Osteocyte (in vitro differentiated cells): ENCODE results near the gene SLC4A5. TPM values are rescaled to one million over a fixed set of nuclear protein-coding genes. Genes with fewer than 3 reads are reported as not detected.

Experiments used
- DNase-seq: peaks from one replicate; pipeline ENCODE4 v3.0.0; 2021; ENCODE audit warnings: mixed read lengths; ENCODE audit not compliant: unreplicated experiment; ENCODE audit errors: extremely low spot score
- H3K27ac Mint-ChIP-seq: one replicate; pipeline ENCODE4 v1.8.0; 2021; ENCODE audit warnings: mild to moderate bottlenecking, mixed read lengths; ENCODE audit not compliant: unreplicated experiment
- H3K27me3 Mint-ChIP-seq: one replicate; pipeline ENCODE4 v1.8.0; 2021; ENCODE audit warnings: mixed read lengths; ENCODE audit not compliant: unreplicated experiment
- H3K36me3 Mint-ChIP-seq: one replicate; pipeline ENCODE4 v1.8.0; 2021; ENCODE audit warnings: mixed read lengths; ENCODE audit not compliant: unreplicated experiment
- H3K4me1 Mint-ChIP-seq: one replicate; pipeline ENCODE4 v1.8.0; 2021; ENCODE audit warnings: mixed read lengths; ENCODE audit not compliant: unreplicated experiment
- H3K4me3 Mint-ChIP-seq: one replicate; pipeline ENCODE4 v1.8.0; 2021; ENCODE audit warnings: mild to moderate bottlenecking, moderate library complexity, mixed read lengths; ENCODE audit not compliant: unreplicated experiment
- H3K9me3 Mint-ChIP-seq: one replicate; pipeline ENCODE4 v1.8.0; 2021; ENCODE audit warnings: mixed read lengths; ENCODE audit not compliant: unreplicated experiment
- CTCF ChIP-seq: fragments of 200-600 bp; sonication (generic); IDR thresholded peaks from 2 replicates; pipeline ENCODE4 v1.5.0; 2021; ENCODE audit warnings: antibody characterized with exemption, mild to moderate bottlenecking, moderate library complexity
- total RNA-seq: library from RNA; stranded (reverse); gene quantifications from 2 replicates; pipeline ENCODE4 v1.2.1, GENCODE V29; 2021

SLC4A5 gene
- total RNA-seq, 1 donor from 2014 or later = 1.6 TPM

DNA sequence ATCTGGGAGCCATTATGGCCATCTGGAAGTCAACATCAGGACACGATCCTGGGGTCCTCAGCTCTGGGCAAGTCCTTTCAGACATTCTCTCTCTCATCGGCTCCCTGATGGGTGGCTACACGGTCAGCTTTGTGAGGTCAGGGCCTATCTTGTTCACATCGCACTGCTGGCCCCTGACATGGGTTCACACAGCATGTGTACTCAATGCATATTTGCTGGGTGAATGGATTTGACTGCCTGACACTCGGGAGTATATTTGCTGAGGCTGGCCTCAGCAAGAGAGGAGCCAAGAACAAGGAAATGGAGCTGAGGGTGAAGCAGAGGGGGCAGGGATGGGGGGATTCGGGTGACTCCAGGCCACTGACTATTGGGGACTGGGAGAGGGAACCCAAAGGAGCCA is 50.5 kb downstream of the SLC4A5 start:
- Mint-ChIP-seq H3K27me3 (peaks cover 14% of the 10 kb centered on the region), H3K36me3 (no peaks in the 10 kb centered on the region), H3K4me1 (peaks cover 5% of the 10 kb centered on the region), H3K9me3 (no peaks in the 10 kb centered on the region), H3K4me3 (no peak overlapping the region), H3K27ac (no peak overlapping the region)
- DNase-seq = no peak
- no peak for TF ChIP-seq CTCF

DNA sequence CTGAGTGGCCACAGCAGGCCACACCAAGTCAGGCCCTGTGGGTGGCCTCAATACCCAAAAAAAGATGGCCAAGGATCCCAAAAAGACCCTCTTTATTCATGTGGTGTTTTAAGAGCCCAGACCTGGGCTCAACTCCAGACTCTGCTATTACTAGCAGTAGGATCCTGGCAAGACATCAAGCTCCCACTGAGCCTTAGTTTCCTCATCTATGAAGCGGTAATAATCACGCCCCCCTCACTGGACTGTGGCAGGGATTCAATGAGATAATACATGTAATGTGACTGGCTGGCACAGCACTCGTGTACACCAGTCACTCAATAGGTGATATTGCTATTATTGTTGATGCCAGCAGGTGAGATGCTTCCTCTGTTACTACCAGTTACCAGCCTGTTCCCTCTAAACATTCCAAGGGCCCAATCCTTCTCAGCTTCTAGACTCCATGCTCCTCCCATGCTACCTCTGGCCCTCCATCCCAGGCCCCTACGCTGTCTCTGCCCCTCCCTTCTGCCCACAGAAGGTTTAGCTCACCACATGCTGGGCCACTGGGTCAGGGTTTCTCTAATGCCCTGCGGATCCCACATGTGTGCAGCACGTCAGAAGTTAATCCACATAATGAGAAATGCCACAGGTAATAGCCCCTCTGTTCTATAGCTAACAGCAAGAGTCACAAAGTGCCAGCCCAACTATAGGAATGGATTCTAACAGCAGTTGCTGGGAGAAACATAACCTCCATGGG is 51.2 kb downstream of the SLC4A5 start:
- no peak for TF ChIP-seq CTCF
- Mint-ChIP-seq H3K4me1 (peaks cover 5% of the 10 kb centered on the region), H3K9me3 (no peaks in the 10 kb centered on the region), H3K36me3 (no peaks in the 10 kb centered on the region), H3K27me3 (peaks cover 12% of the 10 kb centered on the region), H3K4me3 (no peak overlapping the region), H3K27ac (no peak overlapping the region)
- DNase-seq = no peak

DNA sequence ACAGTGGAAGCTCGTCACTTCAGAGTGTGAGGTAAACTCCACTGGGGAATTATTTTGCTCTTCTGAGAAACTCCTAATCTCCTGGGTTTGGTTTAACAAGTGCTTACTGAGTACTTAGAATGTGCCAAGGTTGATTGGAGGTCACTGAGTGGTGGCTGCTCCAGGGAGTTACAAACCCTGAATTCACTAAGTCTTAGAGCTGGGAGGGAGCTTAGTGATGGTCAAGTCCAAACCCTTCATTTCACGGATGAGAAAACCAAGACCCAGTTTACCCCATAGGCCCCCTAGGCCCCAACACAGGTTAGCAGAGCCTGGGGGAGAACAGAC is 52.0 kb downstream of the SLC4A5 start:
- H3K9me3 Mint-ChIP-seq = no peaks in the 10 kb centered on the region
- H3K27me3 Mint-ChIP-seq = peaks cover 11% of the 10 kb centered on the region
- no peak for TF ChIP-seq CTCF
- peaks cover 5% of the 10 kb centered on the region for H3K4me1 Mint-ChIP-seq
- H3K27ac Mint-ChIP-seq = no peak overlapping the region
- no peaks in the 10 kb centered on the region for H3K36me3 Mint-ChIP-seq
- DNase-seq = no peak
- no peak overlapping the region for H3K4me3 Mint-ChIP-seq

- Mint-ChIP-seq H3K36me3 (no peaks in the 10 kb centered on the region), H3K27ac (no peak overlapping the region), H3K4me3 (no peak overlapping the region), H3K9me3 (no peaks in the 10 kb centered on the region), H3K4me1 (peaks cover 5% of the 10 kb centered on the region), H3K27me3 (peaks cover 8% of the 10 kb centered on the region)
- DNase-seq = no peak
- TF ChIP-seq CTCF = no peak
Observed at GRCh38 chr2:74290466-74291217, 52.6 kb downstream of the SLC4A5 start.

- DNase-seq = no peak
- no peak for TF ChIP-seq CTCF
- H3K27ac Mint-ChIP-seq = no peak overlapping the region
- H3K4me3 Mint-ChIP-seq = no peak overlapping the region
- H3K4me1 Mint-ChIP-seq = peaks cover 5% of the 10 kb centered on the region
- H3K9me3 Mint-ChIP-seq = no peaks in the 10 kb centered on the region
- peaks cover 8% of the 10 kb centered on the region for H3K27me3 Mint-ChIP-seq
- no peaks in the 10 kb centered on the region for H3K36me3 Mint-ChIP-seq
Observed at GRCh38 chr2:74290066-74290465, 53.1 kb downstream of the SLC4A5 start.
